Upper lobe of right lung (tissue), 1 donor: ENCODE results near the gene CDH22. TPM values are rescaled to one million over a fixed set of nuclear protein-coding genes. Genes with fewer than 3 reads are reported as not detected.

Experiments
- ATAC-seq: fragments of 200-7000 bp; cut with Tn5 transposase; one replicate; pipeline ENCODE4 v1.9.1; 2020; ENCODE audit warnings: mild to moderate bottlenecking, moderate library complexity
- DNase-seq: peaks from one replicate; pipeline ENCODE4 v3.0.0-alpha.2; 2020
- H3K27ac ChIP-seq: fragments of 200-600 bp; one replicate; pipeline ENCODE4 v1.8.0; 2022
- H3K27me3 ChIP-seq: fragments of 200-600 bp; one replicate; pipeline ENCODE4 v1.8.0; 2022; ENCODE audit warnings: mild to moderate bottlenecking
- H3K36me3 ChIP-seq: fragments of 200-600 bp; one replicate; pipeline ENCODE4 v1.8.0; 2022
- H3K4me1 ChIP-seq: fragments of 200-600 bp; one replicate; pipeline ENCODE4 v1.8.0; 2022
- H3K4me3 ChIP-seq: fragments of 200-600 bp; one replicate; pipeline ENCODE4 v1.8.0; 2022; ENCODE audit warnings: mild to moderate bottlenecking
- H3K9me3 ChIP-seq: fragments of 200-600 bp; one replicate; pipeline ENCODE4 v1.8.0; 2022
- CTCF ChIP-seq: fragments of 200-600 bp; IDR thresholded peaks from one replicate; pipeline ENCODE4 v1.8.0; 2022; ENCODE audit warnings: antibody characterized with exemption
- intact Hi-C: fragments of 100-400 bp; cut with DNase I; formaldehyde crosslinking; loops from one replicate; pipeline ENCODE4 v1.11.0; 2022
- total RNA-seq: library from RNA; stranded (reverse); fragmentation: NEBNext Ultra II Directional; extraction: Animal tissue kit (Norgen Biotek cat#: 25700); gene quantifications from one replicate; pipeline ENCODE4 v1.2.1, GENCODE V29; 2021
- donor health status: DM: no; HTN: yes; CAD: no; lungs with severe emphysema.

Gene CDH22
- total RNA-seq, 1 donor from 2014 or later = 0.46 TPM

- intact Hi-C loops = no loop called here
- Histone ChIP-seq H3K27me3 (no peaks in the 10 kb centered on the region), H3K36me3 (peaks cover 33% of the 10 kb centered on the region), H3K27ac (no peak overlapping the region), H3K4me3 (no peak overlapping the region), H3K4me1 (peaks cover 18% of the 10 kb centered on the region), H3K9me3 (no peaks in the 10 kb centered on the region)
- TF ChIP-seq CTCF = no peak
- ATAC-seq (no peak), DNase-seq (no peak)
These were observed 45.9 kb upstream of the CDH22 start for GRCh38 chr20:46354207-46354555.

- ATAC-seq = no peak
- H3K4me3 ChIP-seq = no peak overlapping the region
- H3K27ac ChIP-seq = no peak overlapping the region
- H3K9me3 ChIP-seq = no peaks in the 10 kb centered on the region
- intact Hi-C loops = no loop called here
- peaks cover 33% of the 10 kb centered on the region for H3K36me3 ChIP-seq
- no peak for DNase-seq
- peaks cover 18% of the 10 kb centered on the region for H3K4me1 ChIP-seq
- no peaks in the 10 kb centered on the region for H3K27me3 ChIP-seq
- no peak for TF ChIP-seq CTCF
These were observed 45.4 kb upstream of the CDH22 start for GRCh38 chr20:46353500-46354206.

- ATAC-seq (no peak), DNase-seq (no peak)
- Histone ChIP-seq H3K9me3 (no peaks in the 10 kb centered on the region), H3K36me3 (peaks cover 33% of the 10 kb centered on the region), H3K27me3 (no peaks in the 10 kb centered on the region), H3K4me3 (no peak overlapping the region), H3K27ac (no peak overlapping the region), H3K4me1 (peaks cover 14% of the 10 kb centered on the region)
- no peak for TF ChIP-seq CTCF
- intact Hi-C loops = no loop called here
These were observed 44.2 kb upstream of the CDH22 start for GRCh38 chr20:46352370-46352938.

DNA sequence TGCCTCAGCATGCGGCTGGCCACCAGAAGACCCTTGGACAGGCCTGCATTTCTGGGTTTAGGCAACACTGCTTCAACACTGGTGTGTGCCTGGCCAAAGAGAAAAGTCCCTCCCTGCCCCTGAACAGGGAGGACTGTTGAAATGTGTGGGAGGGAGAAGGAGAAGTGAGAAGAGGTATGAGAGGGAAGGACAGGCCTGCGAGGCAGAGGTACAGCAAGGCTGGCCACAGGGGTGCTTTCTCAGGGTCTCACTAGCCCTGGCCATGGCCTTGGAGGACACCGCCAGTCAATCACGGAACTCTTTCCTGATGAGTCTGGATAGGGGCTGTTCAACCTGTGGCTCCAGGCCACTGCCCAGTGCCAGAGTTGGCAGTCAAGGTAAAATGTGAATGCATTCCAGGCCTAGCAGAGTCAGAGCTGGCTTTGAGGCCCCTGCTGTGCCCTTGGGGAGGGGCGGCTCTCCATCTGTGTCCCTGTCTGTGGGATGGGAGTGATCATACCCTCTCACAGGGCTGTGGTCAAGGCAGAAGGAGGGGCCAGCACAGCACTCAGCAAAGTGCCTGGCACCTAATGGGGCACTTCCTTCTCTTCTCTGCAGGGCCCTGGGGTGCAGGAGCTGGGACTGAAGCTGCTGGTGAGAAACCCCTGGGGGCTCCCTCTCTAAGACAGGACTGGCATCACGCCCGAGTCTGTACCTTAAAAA, 43.2 kb upstream of the CDH22 start:
- Histone ChIP-seq H3K27ac (no peak overlapping the region), H3K27me3 (no peaks in the 10 kb centered on the region), H3K4me1 (peaks cover 5% of the 10 kb centered on the region), H3K4me3 (no peak overlapping the region), H3K9me3 (no peaks in the 10 kb centered on the region), H3K36me3 (peaks cover 33% of the 10 kb centered on the region)
- intact Hi-C loops = no loop called here
- no peak for ATAC-seq
- no peak for TF ChIP-seq CTCF
- DNase-seq = no peak

DNA sequence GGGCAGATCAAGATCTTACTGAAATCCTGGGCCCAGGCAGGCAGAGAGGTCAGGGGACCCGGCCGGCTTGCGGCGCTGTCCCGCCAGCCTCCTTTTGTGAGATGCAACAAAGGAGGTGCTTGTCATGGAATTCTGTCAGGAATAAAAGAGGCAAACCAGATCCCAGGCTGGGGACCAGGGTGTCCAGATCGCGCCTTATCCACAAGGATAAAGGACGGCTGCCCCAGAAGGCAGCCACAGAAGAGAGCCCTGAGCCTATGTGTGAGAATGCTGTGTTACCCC, 42.6 kb upstream of the CDH22 start:
- intact Hi-C loops = no loop called here
- Histone ChIP-seq H3K27ac (no peak overlapping the region), H3K27me3 (no peaks in the 10 kb centered on the region), H3K36me3 (peaks cover 29% of the 10 kb centered on the region), H3K4me1 (no peaks in the 10 kb centered on the region), H3K4me3 (no peak overlapping the region), H3K9me3 (no peaks in the 10 kb centered on the region)
- ATAC-seq (no peak), DNase-seq (no peak)
- TF ChIP-seq CTCF = no peak
